Anterior cingulate cortex (tissue), 58 donors: ENCODE data around the gene SLC2A1.

Experiments used
- DNase-seq, 58 donors: peaks; one replicate each; lab custom pipeline; 2025; lab: John Stamatoyannopoulos, UW

Gene SLC2A1

DNA sequence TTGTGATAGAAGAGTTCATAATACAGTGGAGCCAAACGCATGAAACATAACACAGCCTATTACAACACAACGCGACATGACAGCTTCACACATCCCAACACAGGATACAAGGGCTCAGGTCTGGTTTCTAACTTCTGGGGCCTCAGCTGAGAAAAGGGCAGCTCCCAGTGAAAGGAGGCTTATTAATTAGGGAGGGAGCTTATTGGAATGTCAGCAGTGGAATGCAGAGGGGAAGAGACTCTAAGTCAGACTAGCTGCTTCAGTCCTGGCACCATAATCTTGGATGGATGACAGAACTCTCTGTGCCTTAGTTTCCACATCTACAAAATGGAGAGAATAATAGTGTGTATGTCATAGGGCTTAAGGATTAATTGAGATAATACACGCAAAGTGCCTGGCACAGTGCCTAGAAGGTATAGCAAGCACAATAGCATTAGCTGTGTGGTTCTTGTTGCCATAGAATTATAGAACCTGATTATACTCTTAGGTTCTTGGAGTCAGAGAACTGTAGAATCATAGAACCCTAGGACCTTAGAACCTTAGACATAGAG lies 22.7 kb upstream of the SLC2A1 start:
- DNase-seq = no peak

- DNase-seq = no peak
Observed at GRCh38 chr1:42979896-42980800, 21.5 kb upstream of the SLC2A1 start.

DNA sequence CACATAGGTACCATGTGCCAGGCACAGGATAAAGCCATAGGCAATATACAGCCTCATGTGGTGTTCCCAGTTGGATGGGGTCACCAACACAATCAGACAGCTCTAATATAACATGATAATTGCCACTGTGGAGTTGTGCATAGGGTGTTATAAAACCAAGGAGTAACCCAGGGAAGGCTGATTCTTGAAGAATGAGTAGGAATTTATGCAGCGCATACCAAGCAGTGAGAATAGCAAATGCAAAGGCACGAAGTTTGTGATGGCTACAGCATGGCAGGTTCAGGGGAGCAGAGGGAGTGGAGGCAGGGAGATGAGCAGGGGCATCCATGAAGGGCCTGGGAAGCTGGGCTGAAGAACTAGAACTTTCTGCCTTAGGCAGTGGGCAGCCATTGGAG lies 20.4 kb upstream of the SLC2A1 start:
- DNase-seq = no peak

GRCh38 chr1:42978317-42979035 lies 19.8 kb upstream of the SLC2A1 start:
- no peak for DNase-seq

DNA sequence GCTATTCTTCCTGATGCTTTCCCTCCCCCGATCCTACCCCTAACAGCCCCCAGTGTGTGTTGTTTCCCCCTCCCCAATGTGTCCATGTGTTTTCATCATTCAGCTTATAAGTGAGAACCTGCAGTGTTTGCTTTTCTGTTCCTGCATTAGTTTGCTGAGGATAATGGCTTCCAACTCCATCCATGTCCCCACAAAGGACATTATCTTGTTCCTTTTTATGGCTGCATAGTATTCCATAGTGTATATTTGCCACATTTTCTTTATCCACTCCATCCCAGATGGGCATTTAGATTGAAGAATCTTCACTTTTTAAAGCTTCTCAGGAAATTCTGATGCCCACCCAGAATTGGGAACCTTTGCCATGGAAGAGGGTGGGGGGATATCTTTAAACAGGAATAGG lies 19.0 kb upstream of the SLC2A1 start:
- no peak for DNase-seq

- no peak for DNase-seq
Observed at GRCh38 chr1:42975561-42976225, 17.0 kb upstream of the SLC2A1 start.

- DNase-seq = no peak
Observed at GRCh38 chr1:42974767-42975437, 16.2 kb upstream of the SLC2A1 start.

DNA sequence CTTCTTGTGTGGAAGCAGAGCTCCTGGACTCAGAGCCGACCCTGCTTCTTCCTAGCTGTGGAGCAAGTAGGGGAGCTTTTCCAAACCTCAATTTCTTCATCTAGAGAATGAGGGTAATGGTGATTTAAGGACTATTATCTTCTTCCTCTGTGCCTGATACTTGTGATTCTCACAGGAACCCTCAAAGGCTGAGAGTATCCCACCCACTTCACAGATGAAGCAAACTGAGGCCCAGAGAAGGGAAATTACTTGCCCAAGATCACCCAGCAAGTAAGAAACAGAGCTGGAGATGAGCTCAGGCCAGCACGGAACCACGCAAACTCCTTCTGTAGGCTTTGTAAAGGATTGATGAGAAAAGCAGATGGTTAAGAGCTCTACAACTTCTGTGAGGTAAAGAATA lies 15.1 kb upstream of the SLC2A1 start:
- no peak for DNase-seq

DNA sequence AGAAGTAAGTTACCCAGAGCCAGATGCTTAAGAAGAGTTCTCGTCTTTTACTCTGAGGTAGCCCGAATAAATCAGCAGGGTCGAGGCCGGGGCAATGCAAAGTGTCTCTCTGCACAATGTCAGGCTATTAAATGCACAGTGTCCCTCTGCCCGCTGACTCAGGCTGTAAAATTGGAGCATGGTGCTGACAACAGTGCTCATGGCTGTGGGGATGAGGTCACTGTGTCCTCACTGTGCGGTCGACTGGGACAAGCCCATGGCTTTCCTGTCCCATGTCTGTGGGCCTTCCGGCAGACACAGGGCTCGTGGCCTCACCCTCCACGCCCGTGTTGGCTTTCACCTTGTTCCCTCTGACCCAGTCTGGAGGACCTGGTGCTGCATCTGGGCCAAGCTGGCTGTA lies 14.6 kb upstream of the SLC2A1 start:
- no peak for DNase-seq

- peak in 13 of 58 donors; percentile 8 to 51 (median 27) for DNase-seq
Observed at GRCh38 chr1:42971841-42972291, 13.2 kb upstream of the SLC2A1 start.

- DNase-seq = no peak
Observed at GRCh38 chr1:42970143-42970542, 11.5 kb upstream of the SLC2A1 start.

DNA sequence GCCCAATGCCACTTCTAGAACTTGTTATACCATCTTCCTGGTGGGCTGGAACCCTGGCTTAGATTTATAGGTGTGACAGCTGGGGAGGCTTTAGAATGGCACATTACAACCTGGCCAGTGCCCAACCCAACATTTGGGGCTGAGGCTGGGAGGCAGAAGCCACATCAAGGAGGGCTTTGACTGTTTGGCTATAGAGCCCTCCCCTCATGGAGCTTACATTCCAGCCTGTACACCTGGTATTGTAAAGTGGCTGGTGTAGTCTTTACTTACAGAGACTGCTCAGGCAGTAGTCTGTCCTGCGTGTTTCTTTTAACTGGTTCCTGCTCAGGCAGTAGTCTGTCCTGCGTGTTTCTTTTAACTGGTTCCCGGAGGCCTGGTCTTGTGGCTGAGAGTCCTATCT lies 10.0 kb upstream of the SLC2A1 start:
- DNase-seq = no peak

DNA sequence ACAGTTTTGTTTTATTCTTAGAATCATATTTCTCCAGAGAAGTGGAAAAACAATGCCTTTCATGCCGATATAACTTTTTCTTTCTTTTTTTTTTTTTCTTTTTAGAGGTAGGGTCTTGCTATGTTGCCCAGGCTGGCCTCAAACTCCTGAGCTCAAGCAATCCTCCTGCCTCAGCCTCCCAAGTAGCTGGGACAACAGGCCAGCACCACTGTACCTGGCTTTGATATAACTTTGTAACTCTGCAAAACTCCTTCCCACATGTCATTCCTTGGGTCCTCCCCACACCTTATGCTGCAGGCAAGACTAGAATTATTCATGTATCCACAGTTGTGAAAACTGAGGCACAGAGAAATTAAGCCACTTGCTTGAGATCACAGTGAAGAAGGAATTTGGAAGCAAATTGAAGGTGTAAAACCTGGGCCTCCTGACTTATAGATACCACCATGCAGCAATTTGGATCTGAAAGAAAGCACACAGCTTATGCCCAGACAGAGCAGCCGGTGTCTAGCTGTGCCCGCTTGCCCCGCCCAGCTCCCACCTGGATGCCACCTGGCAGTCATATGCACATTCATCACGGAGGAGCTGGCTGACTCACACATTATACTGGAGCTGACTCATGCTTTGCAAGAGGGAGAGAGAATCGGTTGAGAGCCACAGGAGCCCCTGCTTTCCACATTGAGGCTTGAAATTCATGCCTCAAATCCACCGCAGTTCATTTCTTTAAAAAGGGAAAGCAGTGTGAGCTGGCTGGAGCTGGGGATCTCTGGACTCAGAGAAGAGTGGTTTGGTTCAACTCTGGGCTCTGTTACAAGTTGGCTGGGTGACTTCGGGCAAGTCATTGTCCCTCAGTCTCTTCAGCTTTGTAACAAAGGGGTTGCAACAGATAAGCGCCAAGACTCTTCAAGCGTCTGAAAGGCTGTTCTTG lies 8.3 kb upstream of the SLC2A1 start:
- peak in 16 of 58 donors; percentile 16 to 72 (median 37) for DNase-seq

DNA sequence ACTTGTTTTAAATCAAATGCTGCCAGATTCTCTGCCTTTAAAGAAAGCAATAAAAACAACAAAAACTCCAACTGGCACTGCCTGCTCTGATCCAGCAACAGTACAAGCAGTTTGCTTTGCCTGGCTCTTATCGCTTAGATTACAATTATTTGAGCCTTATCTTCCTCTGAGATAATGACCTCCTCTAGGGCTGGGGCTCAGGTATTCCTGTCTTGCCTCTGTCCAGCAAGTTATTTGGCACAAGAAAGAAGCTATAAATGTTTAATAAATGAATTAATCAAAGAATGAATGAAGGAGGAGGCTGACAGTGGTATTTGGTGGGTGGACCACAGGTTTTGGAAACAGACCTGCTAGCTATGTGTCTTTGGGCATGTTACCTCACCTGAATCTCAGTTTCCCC lies 6.7 kb upstream of the SLC2A1 start:
- no peak for DNase-seq

GRCh38 chr1:42964044-42964812 lies 5.6 kb upstream of the SLC2A1 start:
- no peak for DNase-seq

DNA sequence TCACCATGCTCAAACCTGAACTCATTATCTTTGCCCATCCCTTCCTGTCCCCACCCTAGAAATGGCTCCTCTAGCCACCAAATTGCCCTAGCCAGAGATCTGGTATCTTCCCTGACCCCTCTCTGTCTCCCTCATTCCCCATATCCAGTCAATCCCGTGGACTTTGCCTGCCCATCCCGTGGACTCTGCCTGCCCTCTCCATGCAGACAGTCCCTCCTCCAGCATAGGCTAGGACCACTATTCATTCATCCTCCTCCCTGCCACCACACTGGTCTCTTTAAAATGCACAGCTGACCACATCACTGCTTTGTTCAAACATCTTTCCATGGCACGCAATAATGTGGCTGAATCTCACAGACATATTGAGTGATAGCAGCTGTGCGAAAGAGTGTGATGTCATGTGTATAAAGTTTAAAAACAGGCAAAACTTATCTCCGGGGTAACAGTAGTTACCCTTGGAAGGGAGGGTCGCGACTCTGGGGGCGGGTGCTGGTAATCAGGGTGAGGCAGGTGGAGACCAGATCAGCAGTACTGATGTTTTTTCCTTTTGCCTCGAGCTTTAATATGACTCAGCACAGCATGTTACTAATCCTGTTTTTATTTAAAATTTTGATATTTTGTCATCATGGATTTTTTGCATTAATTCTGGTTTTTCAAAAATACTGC lies 4.8 kb upstream of the SLC2A1 start:
- no peak for DNase-seq

DNA sequence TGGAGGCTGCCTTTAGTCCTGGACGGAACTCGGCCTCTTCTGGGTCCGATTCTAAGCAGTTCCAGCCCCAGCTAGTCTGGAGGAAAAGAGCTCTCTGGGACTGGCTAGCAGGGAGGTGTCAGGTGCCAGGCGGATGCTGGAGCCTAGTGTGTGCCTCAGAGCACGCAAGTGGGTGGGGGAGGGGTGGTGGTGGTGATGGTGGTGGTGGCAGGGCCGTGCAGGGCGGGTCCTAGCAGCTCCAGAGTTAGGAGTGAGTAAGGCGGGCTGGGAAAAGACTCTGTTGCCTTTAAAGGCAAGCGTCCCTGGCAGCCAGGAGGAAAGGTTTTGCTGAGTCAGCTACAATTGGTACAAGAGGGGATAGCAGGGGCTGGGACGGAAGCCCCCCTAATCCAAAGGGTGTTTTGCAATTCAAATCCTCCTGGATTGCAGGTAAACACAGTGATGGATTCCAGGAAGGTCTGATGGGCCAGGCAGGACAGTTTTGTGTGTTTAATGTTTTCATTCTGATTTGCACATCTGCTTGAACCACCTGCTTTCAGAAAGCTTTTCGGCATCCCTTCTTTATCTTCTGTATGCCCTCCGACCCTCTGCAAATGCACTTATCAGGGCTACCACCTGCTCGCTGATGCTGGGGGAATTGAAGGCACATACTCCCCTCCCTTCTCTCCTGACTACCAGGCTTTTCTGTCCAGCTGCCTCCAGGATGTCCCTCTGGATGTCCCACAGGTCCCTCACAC lies 4.1 kb upstream of the SLC2A1 start:
- DNase-seq = peak in 6 of 58 donors; percentile 20 to 54 (median 27)
